Left lung (tissue), 10 donors: ENCODE data around the gene PAEP. TPM values are rescaled to one million over a fixed set of nuclear protein-coding genes. Genes with fewer than 3 reads are reported as not detected.

ENCODE experiments used
- ATAC-seq: fragments of 200-7000 bp; cut with Tn5 transposase; one replicate; pipeline ENCODE4 v1.9.1; 2020; ENCODE audit warnings: moderate library complexity
- DNase-seq, 4 donors: peaks; one replicate each; pipeline ENCODE4 v3.0.0-alpha.2; 2013 to 2020
- H3K27ac ChIP-seq, 2 donors: fragments of 200-600 bp; sonication (generic) in 1 of 2; one replicate each; pipeline versions ENCODE4 v1.5.0 to v1.8.0; 2020 to 2021
- H3K27me3 ChIP-seq, 2 donors: fragments of 200-600 bp; sonication (generic) in 1 of 2; one replicate each; pipeline versions ENCODE4 v1.5.0 to v1.8.0; 2020 to 2021
- H3K36me3 ChIP-seq, 2 donors: fragments of 200-600 bp; sonication (generic) in 1 of 2; one replicate each; pipeline versions ENCODE4 v1.5.0 to v1.8.0; 2020 to 2021
- H3K4me1 ChIP-seq, 2 donors: fragments of 200-600 bp; one replicate each; pipeline ENCODE4 v1.8.0; 2021
- H3K4me3 ChIP-seq, 2 donors: fragments of 200-600 bp; sonication (generic) in 1 of 2; one replicate each; pipeline versions ENCODE4 v1.5.0 to v1.8.0; 2020 to 2021; ENCODE audit warnings: mild to moderate bottlenecking in 1 of 2
- H3K9me3 ChIP-seq, 2 donors: fragments of 200-600 bp; sonication (generic) in 1 of 2; one replicate each; pipeline versions ENCODE4 v1.5.0 to v1.8.0; 2020 to 2021
- CTCF ChIP-seq, 2 donors: fragments of 200-600 bp; sonication (generic) in 1 of 2; IDR thresholded peaks; one replicate each; pipeline versions ENCODE4 v1.5.0 to v1.8.0; 2021; ENCODE audit warnings: antibody characterized with exemption in 2 of 2
- intact Hi-C, 2 donors: fragments of 100-400 bp; cut with DNase I; formaldehyde crosslinking; loops; one replicate each; pipeline versions ENCODE4 v1.11.2 to v1.14.2; 2022
- polyA plus RNA-seq, 6 donors: library from polyadenylated mRNA; unstranded; fragments of 120-200 nt; gene quantifications; one replicate each; pipeline ENCODE4 v1.2.1, GENCODE V29; 2013; ENCODE audit not compliant: insufficient read length in 6 of 6
- total RNA-seq, 2 donors: library from RNA; stranded (reverse); fragmentation: NEBNext Ultra II Directional; extraction: Animal tissue kit (Norgen Biotek cat#: 25700); gene quantifications; one replicate each; pipeline ENCODE4 v1.2.1, GENCODE V29; 2021
- donor health status: DM: no; HTN: yes; CAD: no.
- donor health status: DM: no; HTN: no; CAD: no.

PAEP gene
- total and polyA plus RNA-seq, 8 donors = 0.39 to 4.2 TPM; not detected in 6

- no peak for ATAC-seq
- H3K36me3 ChIP-seq = no peaks in the 10 kb centered on the region
- intact Hi-C loops = no loop called here
Measured at GRCh38 chr9:135579889-135580660, 18.5 kb downstream of the PAEP start.

GRCh38 chr9:135580664-135581380 is 19.3 kb downstream of the PAEP start:
- no peaks in the 10 kb centered on the region for H3K36me3 ChIP-seq
- no peak overlapping the region for H3K27ac ChIP-seq
- intact Hi-C loops = no loop called here
- H3K27me3 ChIP-seq = peaks cover 0 to 34% of the 10 kb centered on the region in 2 donors
- H3K9me3 ChIP-seq = no peaks in the 10 kb centered on the region
- no peak overlapping the region for H3K4me3 ChIP-seq
- no peak for DNase-seq
- no peak for ATAC-seq
- H3K4me1 ChIP-seq = no peaks in the 10 kb centered on the region
- TF ChIP-seq CTCF (IDR thresholded peaks at IDR 0.05) = no peak

More at GRCh38 chr9:135579889-135580660, 18.5 kb downstream of the PAEP start:
- no peaks in the 10 kb centered on the region for H3K4me1 ChIP-seq
- no peaks in the 10 kb centered on the region for H3K9me3 ChIP-seq
- H3K27me3 ChIP-seq = peaks cover 0 to 39% of the 10 kb centered on the region in 2 donors
- no peak overlapping the region for H3K4me3 ChIP-seq
- DNase-seq = no peak
- H3K27ac ChIP-seq = no peak overlapping the region
- no peak for TF ChIP-seq CTCF (IDR thresholded peaks at IDR 0.05)

DNA sequence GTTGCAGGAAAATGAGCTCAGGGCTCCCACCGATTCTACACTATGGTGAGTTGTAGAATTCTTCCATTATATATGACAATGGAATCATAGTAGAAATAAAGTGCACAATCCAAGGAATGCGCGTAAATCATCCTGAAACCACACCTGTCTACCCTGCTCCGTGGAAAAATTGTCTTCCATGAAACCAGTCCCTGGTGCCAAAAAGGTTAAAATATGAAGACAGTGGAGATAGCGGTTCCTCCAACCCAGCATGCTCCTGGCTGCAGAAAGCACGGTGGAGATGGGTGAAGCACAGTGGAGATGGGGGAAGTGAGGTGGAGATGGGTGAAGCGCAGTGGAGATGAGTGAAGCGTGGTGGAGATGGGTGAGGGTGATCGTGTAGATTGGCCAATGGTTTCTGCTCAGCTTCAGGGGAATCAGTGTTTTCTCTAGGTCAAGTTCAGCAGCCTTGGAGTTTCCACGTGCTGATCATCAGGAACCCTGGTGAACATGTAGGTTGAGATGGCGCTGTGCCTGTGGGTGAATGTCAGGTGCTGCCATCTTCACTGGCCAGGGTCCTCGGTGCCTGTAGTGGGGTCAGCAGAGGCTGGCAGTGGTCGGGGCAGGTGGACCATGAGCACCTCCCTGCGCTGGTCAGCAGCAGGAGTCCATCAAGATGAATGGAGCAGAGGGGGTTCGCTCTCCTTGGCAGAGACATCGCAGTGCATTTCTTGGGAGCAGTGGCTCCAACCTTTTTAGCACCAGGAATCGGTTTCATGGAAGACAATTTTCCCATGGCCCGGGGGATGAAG is 20.3 kb downstream of the PAEP start:
- no peak overlapping the region for H3K27ac ChIP-seq
- H3K4me1 ChIP-seq = no peaks in the 10 kb centered on the region
- DNase-seq = no peak
- no peak for ATAC-seq
- TF ChIP-seq CTCF (IDR thresholded peaks at IDR 0.05) = no peak
- no peaks in the 10 kb centered on the region for H3K36me3 ChIP-seq
- peaks cover 0 to 29% of the 10 kb centered on the region in 2 donors for H3K27me3 ChIP-seq
- H3K9me3 ChIP-seq = no peaks in the 10 kb centered on the region
- H3K4me3 ChIP-seq = no peak overlapping the region
- intact Hi-C loops = no loop called here

DNA sequence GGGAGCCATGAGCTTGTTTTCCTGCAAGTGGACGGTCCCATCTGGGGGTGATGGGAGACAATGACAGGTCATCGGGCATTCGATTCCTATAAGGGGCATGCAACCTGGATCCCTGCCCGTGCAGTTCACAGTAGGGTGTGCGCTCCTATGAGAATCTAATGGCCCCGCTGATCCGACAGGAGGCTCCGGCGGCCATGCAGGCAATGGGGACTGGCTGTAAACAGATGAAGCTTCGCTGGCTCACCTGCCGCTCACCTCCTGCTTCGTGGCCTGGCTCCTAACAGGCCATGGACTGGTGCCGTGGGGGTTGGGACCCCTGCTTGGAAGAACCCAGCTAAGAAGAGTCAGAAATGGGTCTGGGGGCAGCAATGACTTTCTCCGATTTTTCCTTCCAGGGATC is 21.0 kb downstream of the PAEP start:
- Histone ChIP-seq H3K4me1 (no peaks in the 10 kb centered on the region), H3K4me3 (no peak overlapping the region), H3K27me3 (peaks cover 0 to 29% of the 10 kb centered on the region in 2 donors), H3K36me3 (no peaks in the 10 kb centered on the region), H3K9me3 (no peaks in the 10 kb centered on the region), H3K27ac (no peak overlapping the region)
- intact Hi-C loops = no loop called here
- ATAC-seq = no peak
- TF ChIP-seq CTCF (IDR thresholded peaks at IDR 0.05) = no peak
- no peak for DNase-seq
